Measurements from ENCODE around the gene PLPP4.

PLPP4 gene

DNA sequence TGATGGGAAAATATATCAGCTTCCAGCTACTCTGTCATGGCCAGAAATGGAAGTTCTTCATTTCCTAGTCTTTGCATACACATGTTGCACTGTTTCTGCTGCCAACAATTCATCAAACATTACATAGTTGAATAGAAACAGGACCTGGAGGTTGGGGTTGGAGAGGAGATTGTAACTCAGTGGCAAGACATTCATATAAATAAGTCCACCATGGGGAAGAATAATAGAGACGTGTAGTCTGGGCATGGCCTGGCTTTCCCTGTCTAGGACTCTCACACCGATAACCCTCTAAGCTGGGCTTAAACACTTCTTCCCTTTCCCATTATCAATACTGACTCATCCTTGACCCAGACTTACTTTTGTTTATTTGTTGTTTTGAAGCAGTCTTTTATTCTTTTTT is 155.7 kb downstream of the PLPP4 start:
- DNase-seq (ENCODE audit: low read depth), result no peak

DNA sequence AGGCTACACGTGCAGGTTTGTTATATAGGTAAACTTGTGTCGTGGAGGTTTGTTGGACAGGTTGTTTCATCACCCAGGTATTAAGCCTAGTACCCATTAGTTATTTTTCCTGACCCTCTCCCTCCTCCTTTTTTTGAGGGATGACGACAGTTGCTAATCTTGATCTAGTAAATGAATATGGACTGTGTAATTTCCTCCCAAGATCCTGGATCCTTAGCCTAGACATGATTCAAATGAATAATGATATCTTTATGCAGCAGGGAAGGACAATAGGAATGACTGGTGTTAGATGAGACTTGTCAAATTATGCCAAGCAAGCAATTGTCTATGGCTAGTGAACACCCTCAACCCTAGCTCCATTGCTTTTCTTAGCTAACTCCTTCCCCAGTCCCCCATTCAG is 156.2 kb downstream of the PLPP4 start:
- no peak for DNase-seq (ENCODE audit: low read depth)

DNA sequence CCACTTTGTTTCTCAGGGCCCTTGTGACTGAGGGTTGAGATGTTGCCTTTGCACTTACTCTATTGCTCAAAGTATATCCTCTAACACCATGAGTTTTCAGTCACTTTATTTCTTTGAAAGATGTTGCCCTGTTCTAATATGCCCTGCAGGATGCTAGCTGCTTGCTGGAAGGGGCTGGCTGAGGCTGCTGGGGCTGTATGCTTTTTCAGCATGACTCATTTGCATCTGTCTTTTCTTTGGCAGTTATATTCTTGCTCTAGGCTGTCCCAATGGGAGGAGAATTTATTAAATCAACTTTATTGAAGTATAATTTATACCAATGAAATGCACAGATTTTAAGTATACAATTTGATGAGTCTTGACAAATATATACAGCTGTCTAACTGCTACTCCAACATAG is 157.7 kb downstream of the PLPP4 start:
- no peak for DNase-seq (ENCODE audit: low read depth)

DNA sequence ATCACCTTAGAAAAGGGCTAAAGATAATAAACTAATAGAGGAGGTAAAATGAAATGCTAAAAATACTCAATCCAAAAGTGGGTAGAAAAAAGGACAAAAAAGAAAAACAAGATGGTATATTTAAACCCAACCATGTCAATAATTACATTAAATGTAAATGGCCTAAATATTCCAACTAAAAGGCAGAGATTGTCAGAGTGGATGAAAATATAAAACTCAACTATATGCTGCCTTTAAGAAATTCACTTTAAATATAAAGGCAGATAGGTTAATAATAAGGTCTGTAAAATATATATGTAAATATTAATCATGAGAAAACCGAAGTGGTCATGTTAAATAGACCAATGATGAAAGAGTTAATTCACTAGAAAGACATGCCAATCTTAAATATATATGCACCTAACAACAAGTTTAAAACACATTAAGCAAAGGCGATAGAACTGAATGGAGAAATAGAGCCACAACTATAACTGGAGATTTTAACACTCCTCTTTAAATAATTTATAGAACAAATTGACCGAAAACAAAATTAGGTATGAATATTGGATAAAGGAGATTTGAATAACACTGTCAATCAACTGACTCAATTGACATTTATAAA is 159.4 kb downstream of the PLPP4 start:
- DNase-seq (ENCODE audit: low read depth), result no peak

DNA sequence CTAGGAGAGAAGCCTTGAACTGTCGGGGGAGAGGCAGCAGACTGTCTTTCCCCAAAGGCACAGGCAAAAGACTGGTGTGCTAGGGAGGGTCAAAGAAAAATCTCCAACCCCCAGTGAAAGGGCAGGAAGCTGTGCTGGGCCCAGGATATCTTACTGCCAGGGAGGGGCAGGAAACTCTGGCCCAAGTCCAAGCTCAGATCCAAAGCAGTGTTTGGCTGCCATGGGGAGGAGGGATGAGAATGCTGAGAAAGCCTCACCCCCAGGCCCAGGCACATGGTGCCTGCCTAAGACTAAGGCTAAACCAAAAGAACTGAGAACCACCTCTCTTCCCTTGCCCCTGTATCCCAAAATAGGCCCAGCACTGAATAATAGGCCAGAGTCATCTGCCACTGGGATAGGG is 171.2 kb downstream of the PLPP4 start:
- no peak for DNase-seq (ENCODE audit: low read depth)

DNA sequence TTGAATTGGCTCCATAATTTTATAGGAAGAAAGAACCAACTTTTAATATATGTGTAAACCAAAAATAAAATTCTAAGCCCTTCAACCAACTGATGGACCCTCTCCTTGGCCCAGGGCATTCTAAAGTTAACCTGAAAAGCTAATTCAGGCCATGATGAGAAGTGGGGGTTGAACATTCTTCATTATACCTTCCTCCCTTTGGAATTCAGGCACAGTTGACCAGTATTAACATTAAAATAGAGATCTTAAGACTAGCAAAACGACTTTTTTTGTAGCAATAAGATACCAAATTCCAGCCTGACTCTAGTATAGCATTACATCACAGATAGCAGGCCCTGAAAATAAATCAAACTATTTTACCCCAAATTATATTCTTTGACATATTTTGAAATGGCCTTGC is 173.2 kb downstream of the PLPP4 start:
- DNase-seq (ENCODE audit: low read depth), result no peak

DNA sequence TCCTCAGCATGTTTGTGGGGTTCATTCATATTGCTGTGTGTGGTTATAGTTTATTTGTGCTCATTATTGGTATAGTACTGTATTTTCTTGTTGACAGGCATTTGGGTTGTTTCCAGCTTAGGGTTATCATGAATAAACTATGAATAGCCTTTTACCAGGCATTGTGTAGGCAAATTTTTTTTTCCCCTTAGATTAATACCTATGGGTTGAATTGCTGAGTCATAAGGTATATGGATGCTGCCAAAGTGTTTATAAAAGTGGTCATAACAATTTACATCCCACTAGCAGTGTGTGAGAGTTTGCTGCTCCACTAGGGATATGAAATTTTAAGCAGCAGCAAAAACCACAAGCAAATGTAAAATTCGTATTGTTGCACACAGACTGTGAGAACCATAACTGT is 175.0 kb downstream of the PLPP4 start:
- no peak for DNase-seq (ENCODE audit: low read depth)

DNA sequence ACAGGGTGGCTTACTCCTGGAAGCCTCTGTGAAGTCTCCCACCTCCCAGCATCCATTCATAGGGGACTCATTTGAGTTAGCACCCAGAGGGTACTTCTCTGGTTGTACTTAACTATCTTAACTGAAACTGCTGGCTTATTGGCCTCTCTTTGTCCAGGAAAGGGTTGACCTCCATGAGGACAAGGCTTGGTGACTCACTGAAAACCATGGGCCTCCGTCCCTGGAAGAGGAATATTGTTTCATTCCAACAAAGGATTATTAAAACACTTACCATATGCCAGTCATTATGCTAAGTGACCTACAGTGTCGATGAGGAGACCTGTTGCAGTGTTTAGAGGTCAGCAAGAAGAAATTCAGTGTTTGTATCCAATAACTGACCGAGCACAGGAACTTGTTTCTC is 175.9 kb downstream of the PLPP4 start:
- DNase-seq (ENCODE audit: low read depth), result no peak

DNA sequence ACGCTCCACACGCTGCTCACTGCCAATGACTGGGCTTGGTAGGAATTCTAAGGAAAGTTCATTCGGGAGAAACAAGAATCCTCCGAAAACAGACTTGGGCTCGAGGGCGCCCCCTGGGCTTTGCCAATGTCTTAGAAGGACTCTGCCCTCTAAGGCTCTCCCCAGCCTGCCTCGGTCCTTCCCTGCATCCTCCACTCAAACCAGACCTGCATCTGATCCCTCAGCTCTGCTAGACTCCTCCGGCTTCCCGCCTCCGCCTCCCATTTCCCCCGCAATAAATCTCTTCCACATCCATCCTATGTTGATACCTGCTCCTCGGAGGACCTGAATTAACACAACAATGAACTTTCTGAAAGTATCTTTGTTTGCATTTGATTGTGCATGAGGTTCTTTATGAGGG is 177.6 kb downstream of the PLPP4 start:
- DNase-seq (ENCODE audit: low read depth), result no peak

All from fibroblast of the conjunctiva (primary cell).